Measurements from ENCODE around the gene ANAPC1. TPM values are rescaled to one million over a fixed set of nuclear protein-coding genes. Genes with fewer than 3 reads are reported as not detected.
"Not testable (repeated sequence)": the region's sequence is repeated elsewhere in the genome, so short reads cannot be mapped to it uniquely, and the experiment has no call there.

ANAPC1 gene
- total and polyA plus RNA-seq, 2 donors (not counting 1 experiment from before 2014, with no cell fraction given): 16.4 to 69.3 TPM

GRCh38 chr2:111735838-111736721, 147.9 kb downstream of the ANAPC1 start:
- H3K4me1 ChIP-seq (ENCODE audit: control insufficient read depth in 2 of 2, insufficient read depth in 2 of 2, low read length in 2 of 2); H2AFZ ChIP-seq (ENCODE audit: insufficient read depth, low read depth, low read length, poor library complexity, severe bottlenecking); intact Hi-C loops (cut with micrococcal nuclease); H3K79me2 ChIP-seq (ENCODE audit: control insufficient read depth, insufficient read depth, low read length); H3K27me3 ChIP-seq (replicated peaks in 1 of 4; ENCODE audit: control extremely low read depth in 1 of 4, control insufficient read depth in 3 of 4, insufficient read depth in 4 of 4, low read length in 3 of 4); CTCF ChIA-PET; H3K9ac ChIP-seq (ENCODE audit: low read length); POLR2A ChIA-PET; H3K36me3 ChIP-seq (replicated peaks in 1 of 2; ENCODE audit: control extremely low read depth in 1 of 2, control insufficient read depth in 1 of 2, extremely low read depth in 1 of 2, insufficient read depth in 2 of 2, low read length in 1 of 2); H3K9me3 ChIP-seq (ENCODE audit: control extremely low read depth in 1 of 3, control insufficient read depth in 2 of 3, insufficient read depth in 1 of 3, low read length in 2 of 3); H3K27me3 Mint-ChIP-seq; H4K20me1 ChIP-seq (ENCODE audit: control insufficient read depth, insufficient read depth, low read length, poor library complexity, severe bottlenecking); H3K4me1 Mint-ChIP-seq; H3K4me3 Mint-ChIP-seq; H3K4me3 ChIP-seq (ENCODE audit: control extremely low read depth in 1 of 5, extremely low read depth in 1 of 5, insufficient read depth in 1 of 5, low read depth in 2 of 5, low read length in 4 of 5); H3K4me2 ChIP-seq (replicated peaks; ENCODE audit: low read depth, low read length, poor library complexity, severe bottlenecking); H3K27ac ChIP-seq (ENCODE audit: low read length in 2 of 2); H3K27ac Mint-ChIP-seq; H3K9me3 Mint-ChIP-seq (ENCODE audit: insufficient read depth): not testable (repeated sequence)
- TF ChIP-seq CTCF (IDR thresholded peaks at IDR 0.05): peak; percentile 74
- DNase-seq: peak; percentile 18
- WGBS (ENCODE audit: insufficient coverage): no CpG with 5 or more reads among the region's 9 CpGs
- ATAC-seq (ENCODE audit: low read depth): peak; percentile 94

- H3K79me2 ChIP-seq (ENCODE audit: control insufficient read depth, insufficient read depth, low read length); H3K27ac ChIP-seq (ENCODE audit: low read length in 2 of 2); H3K27me3 Mint-ChIP-seq; ATAC-seq (ENCODE audit: low read depth); DNase-seq; POLR2A ChIA-PET; H3K9me3 Mint-ChIP-seq (ENCODE audit: insufficient read depth); H3K4me1 Mint-ChIP-seq; H3K4me3 Mint-ChIP-seq; H3K9ac ChIP-seq (ENCODE audit: low read length); H3K4me1 ChIP-seq (ENCODE audit: control insufficient read depth in 2 of 2, insufficient read depth in 2 of 2, low read length in 2 of 2); H3K4me3 ChIP-seq (ENCODE audit: control extremely low read depth in 1 of 5, extremely low read depth in 1 of 5, insufficient read depth in 1 of 5, low read depth in 2 of 5, low read length in 4 of 5); H4K20me1 ChIP-seq (ENCODE audit: control insufficient read depth, insufficient read depth, low read length, poor library complexity, severe bottlenecking); H3K36me3 ChIP-seq (replicated peaks in 1 of 2; ENCODE audit: control extremely low read depth in 1 of 2, control insufficient read depth in 1 of 2, extremely low read depth in 1 of 2, insufficient read depth in 2 of 2, low read length in 1 of 2); H3K9me3 ChIP-seq (ENCODE audit: control extremely low read depth in 1 of 3, control insufficient read depth in 2 of 3, insufficient read depth in 1 of 3, low read length in 2 of 3); intact Hi-C loops (cut with micrococcal nuclease); H2AFZ ChIP-seq (ENCODE audit: insufficient read depth, low read depth, low read length, poor library complexity, severe bottlenecking); H3K4me2 ChIP-seq (replicated peaks; ENCODE audit: low read depth, low read length, poor library complexity, severe bottlenecking); CTCF ChIA-PET; H3K27me3 ChIP-seq (replicated peaks in 1 of 4; ENCODE audit: control extremely low read depth in 1 of 4, control insufficient read depth in 3 of 4, insufficient read depth in 4 of 4, low read length in 3 of 4); H3K27ac Mint-ChIP-seq: not testable (repeated sequence)
- whole genome bisulfite sequencing (ENCODE audit: insufficient coverage): no CpG with 5 or more reads among the region's 6 CpGs
These were observed 148.6 kb downstream of the ANAPC1 start for GRCh38 chr2:111735420-111735819.

- H3K9ac ChIP-seq (ENCODE audit: low read length); DNase-seq; CTCF ChIA-PET; H3K27me3 ChIP-seq (replicated peaks in 1 of 4; ENCODE audit: control extremely low read depth in 1 of 4, control insufficient read depth in 3 of 4, insufficient read depth in 4 of 4, low read length in 3 of 4); H3K27me3 Mint-ChIP-seq; ATAC-seq (ENCODE audit: low read depth); H2AFZ ChIP-seq (ENCODE audit: insufficient read depth, low read depth, low read length, poor library complexity, severe bottlenecking); H3K36me3 ChIP-seq (replicated peaks in 1 of 2; ENCODE audit: control extremely low read depth in 1 of 2, control insufficient read depth in 1 of 2, extremely low read depth in 1 of 2, insufficient read depth in 2 of 2, low read length in 1 of 2); H3K4me3 ChIP-seq (ENCODE audit: control extremely low read depth in 1 of 5, extremely low read depth in 1 of 5, insufficient read depth in 1 of 5, low read depth in 2 of 5, low read length in 4 of 5); H3K4me2 ChIP-seq (replicated peaks; ENCODE audit: low read depth, low read length, poor library complexity, severe bottlenecking); POLR2A ChIA-PET; H3K27ac ChIP-seq (ENCODE audit: low read length in 2 of 2); H3K4me1 Mint-ChIP-seq; H3K9me3 ChIP-seq (ENCODE audit: control extremely low read depth in 1 of 3, control insufficient read depth in 2 of 3, insufficient read depth in 1 of 3, low read length in 2 of 3); H3K27ac Mint-ChIP-seq; H3K79me2 ChIP-seq (ENCODE audit: control insufficient read depth, insufficient read depth, low read length); H3K9me3 Mint-ChIP-seq (ENCODE audit: insufficient read depth); H4K20me1 ChIP-seq (ENCODE audit: control insufficient read depth, insufficient read depth, low read length, poor library complexity, severe bottlenecking); intact Hi-C loops (cut with micrococcal nuclease); H3K4me1 ChIP-seq (ENCODE audit: control insufficient read depth in 2 of 2, insufficient read depth in 2 of 2, low read length in 2 of 2); H3K4me3 Mint-ChIP-seq: not testable (repeated sequence)
- WGBS (ENCODE audit: insufficient coverage): no CpG with 5 or more reads among the region's 9 CpGs
These were observed 154.1 kb downstream of the ANAPC1 start for GRCh38 chr2:111729812-111730458.
